GM21737 (cell line): ENCODE measurements around the gene LAMA5.
A peak's percentile ranks its signal among the peaks of the same experiment; 100 is the strongest.
"Not testable (repeated sequence)": the region's sequence is repeated elsewhere in the genome, so short reads cannot be mapped to it uniquely, and the experiment has no call there.

Experiments
- ATAC-seq: cut with Tn5 transposase; IDR thresholded peaks from one replicate; pipeline ENCODE4 v1.9.1; 2021; ENCODE audit warnings: mild to moderate bottlenecking, moderate library complexity; ENCODE audit not compliant: unreplicated experiment

LAMA5 gene

DNA sequence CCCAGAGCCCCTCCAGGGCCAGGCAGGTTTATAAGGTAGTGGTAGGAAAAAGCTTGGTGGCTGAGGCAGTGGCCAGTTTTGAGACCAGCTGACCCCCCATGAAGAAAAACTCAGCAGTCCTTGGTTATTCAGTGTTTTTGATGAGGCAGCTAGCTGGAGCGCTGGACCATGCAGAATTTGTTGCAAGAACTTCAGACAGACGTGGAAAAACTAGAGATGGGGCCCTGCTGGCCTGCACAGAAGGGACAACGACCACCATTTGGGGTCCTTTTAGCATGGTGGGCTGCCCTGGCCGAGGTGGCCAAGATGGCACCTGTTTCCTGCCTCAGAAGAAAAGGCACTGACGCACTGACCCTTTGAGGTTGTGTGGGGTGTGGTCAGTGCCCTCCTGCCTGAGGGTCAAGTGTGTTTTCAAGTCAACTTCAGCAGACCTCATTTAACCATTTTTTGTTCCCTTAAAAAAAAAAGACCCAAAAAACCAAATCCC, 22.5 kb upstream of the LAMA5 start:
- ATAC-seq, result no peak

GRCh38 chr20:62388839-62389600, 21.9 kb upstream of the LAMA5 start:
- ATAC-seq, result no peak

DNA sequence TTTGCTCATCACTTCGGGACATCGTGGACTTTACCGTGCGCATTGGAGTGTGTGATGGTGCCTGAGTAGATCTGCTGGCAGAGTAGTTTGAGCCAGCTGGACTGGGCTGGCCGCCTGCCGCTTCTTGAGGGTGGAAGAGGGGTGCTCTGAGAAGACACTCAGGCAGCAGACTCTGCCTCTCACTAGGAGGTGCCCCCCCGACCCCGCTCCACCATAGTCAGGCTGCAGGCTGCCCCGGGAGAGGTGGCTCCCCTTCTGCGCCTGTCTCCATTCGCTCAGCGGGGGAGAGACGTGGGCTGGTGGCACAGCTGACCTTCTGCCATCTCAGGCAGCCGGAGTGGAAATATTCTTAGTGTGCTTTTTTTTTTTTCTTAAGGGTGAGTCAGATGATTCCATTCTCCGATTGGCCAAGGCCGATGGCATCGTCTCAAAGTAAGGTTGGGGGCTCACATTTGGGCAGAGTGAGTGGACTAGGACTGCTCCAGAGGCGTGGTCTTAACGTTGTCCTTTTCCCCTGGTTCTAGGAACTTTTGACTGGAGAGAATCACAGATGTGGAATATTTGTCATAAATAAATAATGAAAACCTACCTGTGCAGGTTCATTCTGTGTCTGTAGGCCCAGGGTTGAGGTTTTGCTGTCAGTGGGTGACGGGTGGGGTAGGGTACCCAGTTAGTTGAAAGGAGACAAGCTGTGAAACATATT, 21.0 kb upstream of the LAMA5 start:
- no peak for ATAC-seq

GRCh38 chr20:62387219-62387913, 20.3 kb upstream of the LAMA5 start:
- no peak for ATAC-seq

GRCh38 chr20:62386383-62387218, 19.5 kb upstream of the LAMA5 start, which contains the start of gene RPS21:
Gene RPS21 (plus strand): TSS chr20:62387103. CDS start chr20:62387339, 236 bp downstream.
- ATAC-seq, result peak; percentile 68

- peak; percentile 55 for ATAC-seq
These were observed 15.4 kb upstream of the LAMA5 start for GRCh38 chr20:62382306-62383198.

GRCh38 chr20:62381842-62382241, 14.7 kb upstream of the LAMA5 start:
- no peak for ATAC-seq

DNA sequence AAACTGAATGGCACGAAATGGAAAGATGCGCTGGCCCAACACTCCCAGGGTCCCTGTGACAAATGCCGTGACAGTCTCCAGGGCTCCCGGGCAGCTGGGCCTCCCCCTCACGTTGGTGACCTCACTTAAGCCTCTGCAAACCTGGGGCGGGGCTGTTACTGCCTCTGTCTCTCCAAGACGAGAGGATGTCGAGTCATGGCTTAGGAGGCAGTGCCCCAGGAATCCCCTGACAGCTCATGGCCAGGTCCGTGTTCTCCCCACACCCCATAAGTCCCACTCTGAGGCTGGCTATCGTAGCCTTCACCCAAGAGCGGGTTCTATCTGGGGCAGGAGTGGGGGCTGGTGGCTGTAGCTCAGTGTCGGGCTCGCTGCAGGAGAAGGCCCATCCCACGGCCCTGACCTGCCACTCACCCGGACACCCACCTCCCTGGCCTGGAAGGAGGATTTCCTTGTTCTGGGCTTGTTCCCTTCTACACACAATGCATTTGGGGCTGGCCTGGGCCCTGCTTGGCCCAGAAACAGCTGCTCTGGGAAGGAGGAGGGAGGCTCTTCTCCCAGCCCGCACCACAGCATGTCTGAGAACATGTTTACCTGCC, 14.2 kb upstream of the LAMA5 start:
- no peak for ATAC-seq

DNA sequence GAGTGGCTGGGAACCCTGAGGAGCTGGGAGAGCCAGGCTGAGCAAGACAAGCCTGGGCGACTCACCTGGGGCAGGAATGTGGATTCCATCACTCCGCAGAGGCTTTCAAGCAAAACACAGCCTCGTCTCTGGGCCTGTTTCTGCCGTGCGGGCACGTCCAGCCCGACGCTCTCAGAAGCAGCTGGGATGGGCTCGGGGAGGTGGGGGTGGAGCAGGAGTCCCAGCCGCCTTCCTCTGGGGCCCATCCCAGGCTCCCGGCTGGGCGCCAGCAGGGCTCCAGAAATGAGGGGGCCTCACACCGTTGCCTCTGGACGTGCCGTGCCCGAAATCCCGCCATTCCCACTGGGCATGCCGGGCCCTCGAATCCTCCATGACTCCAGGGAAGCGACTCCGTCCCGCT, 11.1 kb upstream of the LAMA5 start:
- no peak for ATAC-seq

- no peak for ATAC-seq
These were observed 10.6 kb upstream of the LAMA5 start for GRCh38 chr20:62377615-62378178.

GRCh38 chr20:62377064-62377461, 10.0 kb upstream of the LAMA5 start:
- ATAC-seq, result no peak

DNA sequence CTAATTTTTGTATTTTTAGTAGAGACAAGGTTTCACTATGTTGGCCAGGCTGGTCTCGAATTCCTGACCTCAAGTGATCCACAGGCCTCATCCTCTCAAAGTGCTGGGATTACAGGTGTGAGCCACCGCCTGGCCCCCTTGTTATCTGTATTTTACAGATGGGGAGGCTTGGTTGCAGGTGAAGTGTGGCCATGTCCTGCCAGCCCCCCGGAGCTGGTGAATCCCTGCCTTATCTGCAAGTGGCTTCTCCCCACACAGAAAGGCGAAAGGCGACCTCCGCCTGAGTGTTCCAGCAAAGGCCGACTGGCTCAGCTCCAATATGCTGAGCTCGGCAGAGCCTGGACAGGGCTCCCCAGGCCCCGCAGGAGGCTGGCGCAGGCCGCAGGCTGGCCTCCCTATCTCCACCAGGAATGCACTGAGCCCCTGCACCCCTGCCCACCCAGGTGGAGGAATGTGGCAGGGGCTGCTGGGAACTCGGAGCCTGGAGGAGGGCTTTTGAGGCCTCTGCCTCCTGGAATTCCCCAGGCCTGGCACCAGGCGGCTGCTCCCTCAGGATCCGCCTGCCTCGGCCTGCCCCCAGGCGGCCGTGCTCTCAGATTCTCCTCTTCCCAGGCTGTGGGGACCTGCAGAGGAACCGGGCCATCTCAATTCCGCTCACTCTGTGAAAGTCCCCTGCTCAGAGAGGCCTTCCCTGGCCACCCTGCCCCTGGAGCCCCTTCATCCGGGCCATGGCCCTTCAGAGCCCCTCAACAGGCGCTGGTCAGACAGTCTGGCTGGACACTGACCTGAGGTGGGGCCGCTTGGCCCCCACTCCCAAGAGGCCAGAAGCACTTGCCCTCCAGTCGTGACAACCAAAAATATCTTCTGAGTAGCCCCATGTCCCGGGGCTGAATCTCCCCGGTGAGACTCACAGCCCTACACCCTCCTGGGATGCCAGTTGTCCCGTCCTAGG, 9.3 kb upstream of the LAMA5 start:
- no peak for ATAC-seq

DNA sequence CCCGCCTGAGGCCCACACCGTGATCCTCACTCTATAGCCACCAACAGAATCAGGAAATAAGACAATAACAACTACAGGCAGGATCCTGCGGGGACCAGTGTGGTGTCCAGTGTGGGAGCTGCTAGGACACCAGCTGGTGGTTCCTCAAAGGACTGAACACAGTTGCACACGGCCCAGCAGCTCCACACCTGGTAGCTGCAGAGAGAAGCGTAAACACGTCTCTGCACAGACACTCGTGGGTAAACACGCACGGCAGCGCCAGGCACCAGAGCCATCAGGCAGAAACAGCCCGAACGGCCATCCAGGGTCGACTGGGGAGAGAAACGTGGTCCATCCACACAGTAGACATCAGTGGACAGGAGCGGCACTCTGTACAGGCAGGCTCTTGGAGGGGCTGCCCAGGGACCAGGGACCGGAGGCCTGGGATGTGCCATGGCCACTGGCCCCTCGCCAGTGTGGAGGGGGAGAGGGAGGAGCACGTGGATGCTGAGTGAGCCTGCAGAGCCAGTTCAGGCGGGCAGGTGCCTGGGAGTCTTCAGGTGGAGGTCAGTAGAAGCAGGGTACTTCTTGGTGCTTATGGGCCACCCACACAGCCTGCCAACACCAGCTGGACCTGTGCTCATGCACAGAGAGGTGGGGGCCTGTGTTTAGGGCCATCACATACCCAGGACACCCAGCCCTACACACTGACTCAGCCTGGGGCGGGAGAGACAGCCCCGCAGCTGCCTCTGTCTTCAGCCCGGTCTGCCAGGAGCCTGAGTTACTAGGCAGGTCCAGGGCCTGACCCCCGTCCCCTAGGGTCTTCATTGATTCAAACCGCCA, 7.4 kb upstream of the LAMA5 start:
- no peak for ATAC-seq

GRCh38 chr20:62373631-62374179, 6.6 kb upstream of the LAMA5 start:
- not testable (repeated sequence) for ATAC-seq

DNA sequence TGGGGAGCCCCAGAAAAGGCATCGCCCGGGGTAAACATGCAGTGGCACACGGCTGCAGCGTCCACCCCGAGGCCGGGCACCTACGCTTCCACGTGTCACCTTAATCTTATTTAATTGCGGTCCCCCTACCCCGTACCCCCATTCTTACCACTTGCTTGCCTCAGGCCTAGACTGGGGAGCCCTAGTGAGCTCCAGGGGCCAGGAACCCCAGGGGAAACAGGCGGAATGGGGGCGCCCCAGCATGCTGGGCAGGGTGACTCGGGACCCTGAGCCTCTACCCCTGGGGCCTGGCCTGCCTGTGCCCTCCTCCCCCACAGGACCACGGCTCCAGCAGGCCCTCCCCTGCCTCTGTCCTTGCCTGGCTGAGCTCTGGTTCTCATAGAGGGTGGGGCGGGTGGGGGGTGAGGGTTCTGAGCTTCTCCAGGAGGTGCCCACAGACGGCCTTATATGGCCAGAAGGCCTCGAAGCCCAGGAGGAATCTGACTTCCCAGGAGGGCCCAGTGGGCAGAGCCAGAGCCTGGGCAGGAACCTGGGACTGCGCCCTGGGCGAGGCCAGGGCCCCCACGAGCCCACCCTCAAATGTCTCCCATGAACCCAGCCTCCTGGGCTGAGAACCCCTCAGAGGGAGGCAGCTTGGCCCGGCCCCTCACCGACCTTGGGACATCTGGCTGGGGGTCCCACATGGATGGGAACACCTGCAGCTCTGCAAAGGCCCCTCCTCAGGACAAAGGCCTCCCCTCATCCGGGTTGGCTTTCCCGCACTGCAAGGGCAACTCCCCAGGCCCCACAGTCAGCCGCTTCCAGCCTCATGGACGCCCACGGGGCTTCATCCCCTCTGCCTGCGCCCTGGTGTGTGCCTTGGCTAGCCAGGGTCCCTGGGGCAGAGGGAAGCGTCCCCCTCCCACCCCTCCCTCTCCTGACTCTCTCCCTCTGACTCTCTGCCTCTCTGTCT, 5.2 kb upstream of the LAMA5 start:
- ATAC-seq, result no peak
